ENCODE measurements around the gene KRTAP10-11. TPM values are rescaled to one million over a fixed set of nuclear protein-coding genes. Genes with fewer than 3 reads are reported as not detected.
A peak's percentile ranks its signal among the peaks of the same experiment; 100 is the strongest.
"Not testable (repeated sequence)": the region's sequence is repeated elsewhere in the genome, so short reads cannot be mapped to it uniquely, and the experiment has no call there.

Gene KRTAP10-11
- total RNA-seq, 1 donor from 2014 or later = not detected

- no peak overlapping the region for H3K4me3 ChIP-seq (ENCODE audit: low read depth, low read length)
- H3K36me3 ChIP-seq (ENCODE audit: control insufficient read depth, insufficient read depth, low read length) = no peaks in the 10 kb centered on the region
- TF ChIP-seq CTCF (IDR thresholded peaks at IDR 0.05; ENCODE audit: insufficient read depth, low read length, severe bottlenecking) = no peak
- no peaks in the 10 kb centered on the region for H3K27me3 ChIP-seq (ENCODE audit: control insufficient read depth, insufficient read depth, low read length)
- FAIRE-seq (no peak), DNase-seq (ENCODE audit: low read depth) (no peak)
Observed at GRCh38 chr21:44636209-44637017, 9.8 kb upstream of the KRTAP10-11 start.

- TF ChIP-seq CTCF (IDR thresholded peaks at IDR 0.05; ENCODE audit: insufficient read depth, low read length, severe bottlenecking) = no peak
Observed at GRCh38 chr21:44637018-44637850, 9.0 kb upstream of the KRTAP10-11 start, which contains the start of gene KRTAP10-10. Gene KRTAP10-10 (plus strand): TSS chr21:44637356. CDS start chr21:44637418, 62 bp downstream.

GRCh38 chr21:44637851-44638348 is 8.3 kb upstream of the KRTAP10-11 start:
- FAIRE-seq; DNase-seq (ENCODE audit: low read depth); H3K36me3 ChIP-seq (ENCODE audit: control insufficient read depth, insufficient read depth, low read length); H3K4me3 ChIP-seq (ENCODE audit: low read depth, low read length); H3K27me3 ChIP-seq (ENCODE audit: control insufficient read depth, insufficient read depth, low read length): not testable (repeated sequence)

More at GRCh38 chr21:44637018-44637850, 9.0 kb upstream of the KRTAP10-11 start, which contains the start of gene KRTAP10-10:
- Histone ChIP-seq H3K27me3 (ENCODE audit: control insufficient read depth, insufficient read depth, low read length) (no peaks in the 10 kb centered on the region), H3K4me3 (ENCODE audit: low read depth, low read length) (no peak within 1 kb of the TSS), H3K36me3 (ENCODE audit: control insufficient read depth, insufficient read depth, low read length) (no peaks in the 10 kb centered on the region)
- FAIRE-seq (peak; percentile 92), DNase-seq (ENCODE audit: low read depth) (no peak)

GRCh38 chr21:44638506-44639330 is 7.5 kb upstream of the KRTAP10-11 start:
- not testable (repeated sequence) for H3K36me3 ChIP-seq (ENCODE audit: control insufficient read depth, insufficient read depth, low read length); H3K4me3 ChIP-seq (ENCODE audit: low read depth, low read length); DNase-seq (ENCODE audit: low read depth); H3K27me3 ChIP-seq (ENCODE audit: control insufficient read depth, insufficient read depth, low read length)
- peak; percentile 81 for FAIRE-seq

GRCh38 chr21:44639331-44639655 is 6.9 kb upstream of the KRTAP10-11 start:
- FAIRE-seq (no peak), DNase-seq (ENCODE audit: low read depth) (no peak)
- TF ChIP-seq CTCF (IDR thresholded peaks at IDR 0.05; ENCODE audit: insufficient read depth, low read length, severe bottlenecking) = no peak
- Histone ChIP-seq H3K4me3 (ENCODE audit: low read depth, low read length) (no peak overlapping the region), H3K27me3 (ENCODE audit: control insufficient read depth, insufficient read depth, low read length) (no peaks in the 10 kb centered on the region), H3K36me3 (ENCODE audit: control insufficient read depth, insufficient read depth, low read length) (no peaks in the 10 kb centered on the region)

- Histone ChIP-seq H3K4me3 (ENCODE audit: low read depth, low read length) (no peak overlapping the region), H3K36me3 (ENCODE audit: control insufficient read depth, insufficient read depth, low read length) (no peaks in the 10 kb centered on the region), H3K27me3 (ENCODE audit: control insufficient read depth, insufficient read depth, low read length) (no peaks in the 10 kb centered on the region)
- TF ChIP-seq CTCF (IDR thresholded peaks at IDR 0.05; ENCODE audit: insufficient read depth, low read length, severe bottlenecking) = no peak
- FAIRE-seq (no peak), DNase-seq (ENCODE audit: low read depth) (no peak)
Observed at GRCh38 chr21:44640761-44641160, 5.5 kb upstream of the KRTAP10-11 start.
